Measurements from ENCODE around the gene SMIM38.
"Not testable (repeated sequence)": the region's sequence is repeated elsewhere in the genome, so short reads cannot be mapped to it uniquely, and the experiment has no call there.

SMIM38 gene

GRCh38 chr11:69148377-69148762 lies 7.4 kb upstream of the SMIM38 start:
- Histone ChIP-seq H3K27me3 (no peaks in the 10 kb centered on the region), H3K36me3 (no peaks in the 10 kb centered on the region), H3K9me3 (peaks cover 6% of the 10 kb centered on the region), H3K4me3 (ENCODE audit: low read depth, low read length) (no peak overlapping the region), H3K4me1 (no peaks in the 10 kb centered on the region)
- TF ChIP-seq CTCF (IDR thresholded peaks at IDR 0.05; ENCODE audit: low read depth, low read length), result no peak
- no peak for DNase-seq

GRCh38 chr11:69148806-69149205 lies 6.9 kb upstream of the SMIM38 start:
- H3K9me3 ChIP-seq, result peaks cover 6% of the 10 kb centered on the region
- H3K4me1 ChIP-seq, result no peaks in the 10 kb centered on the region
- H3K27me3 ChIP-seq, result no peaks in the 10 kb centered on the region
- DNase-seq, result no peak
- H3K36me3 ChIP-seq, result no peaks in the 10 kb centered on the region
- no peak for TF ChIP-seq CTCF (IDR thresholded peaks at IDR 0.05; ENCODE audit: low read depth, low read length)
- H3K4me3 ChIP-seq (ENCODE audit: low read depth, low read length), result no peak overlapping the region

- H3K36me3 ChIP-seq; H3K27me3 ChIP-seq; H3K4me1 ChIP-seq; H3K9me3 ChIP-seq; DNase-seq; H3K4me3 ChIP-seq (ENCODE audit: low read depth, low read length): not testable (repeated sequence)
Measured at GRCh38 chr11:69149338-69150045, 6.2 kb upstream of the SMIM38 start.

GRCh38 chr11:69150175-69150574 lies 5.6 kb upstream of the SMIM38 start:
- no peak overlapping the region for H3K4me3 ChIP-seq (ENCODE audit: low read depth, low read length)
- no peaks in the 10 kb centered on the region for H3K4me1 ChIP-seq
- TF ChIP-seq CTCF (IDR thresholded peaks at IDR 0.05; ENCODE audit: low read depth, low read length), result no peak
- no peaks in the 10 kb centered on the region for H3K36me3 ChIP-seq
- H3K9me3 ChIP-seq, result peaks cover 6% of the 10 kb centered on the region
- H3K27me3 ChIP-seq, result no peaks in the 10 kb centered on the region
- DNase-seq, result no peak

- peaks cover 6% of the 10 kb centered on the region for H3K9me3 ChIP-seq
- H3K36me3 ChIP-seq, result no peaks in the 10 kb centered on the region
- H3K4me3 ChIP-seq (ENCODE audit: low read depth, low read length), result no peak overlapping the region
- H3K4me1 ChIP-seq, result peaks cover 15% of the 10 kb centered on the region
- TF ChIP-seq CTCF (IDR thresholded peaks at IDR 0.05; ENCODE audit: low read depth, low read length), result no peak
- DNase-seq, result no peak
- no peaks in the 10 kb centered on the region for H3K27me3 ChIP-seq
Measured at GRCh38 chr11:69151836-69152235, 3.9 kb upstream of the SMIM38 start.

- Histone ChIP-seq H3K36me3 (no peaks in the 10 kb centered on the region), H3K27me3 (no peaks in the 10 kb centered on the region), H3K9me3 (no peaks in the 10 kb centered on the region; the same call in 1 of the 2 replicates), H3K4me3 (ENCODE audit: low read depth, low read length) (no peak overlapping the region), H3K4me1 (peaks cover 20% of the 10 kb centered on the region)
- TF ChIP-seq CTCF (IDR thresholded peaks at IDR 0.05; ENCODE audit: low read depth, low read length), result no peak
- DNase-seq, result no peak
Measured at GRCh38 chr11:69152733-69153421, 2.9 kb upstream of the SMIM38 start.
